Panc1 (cell line): ENCODE measurements around the gene SSR4. TPM values are rescaled to one million over a fixed set of nuclear protein-coding genes. Genes with fewer than 3 reads are reported as not detected.
A peak's percentile ranks its signal among the peaks of the same experiment; 100 is the strongest.

ENCODE experiments used
- ATAC-seq: fragments of 200-7000 bp; cut with Tn5 transposase; 2 replicates; pipeline ENCODE4 v1.9.1; 2020; ENCODE audit warnings: mild to moderate bottlenecking, moderate library complexity
- BruUV-seq: library from RNA; stranded (reverse); fragments of 400-500 nt; replicated peaks from 2 replicates; lab custom pipeline; 2021; lab: Mats Ljungman, UMichigan
- CTCF ChIA-PET: fragments of 300-600 bp; sonication (Branson Sonifier 250); formaldehyde crosslinking; loops from one replicate; lab custom pipeline; 2022; ENCODE audit warnings: antibody characterized with exemption; lab: Charles Lee
- POLR2A ChIA-PET: fragments of 300-600 bp; sonication (Branson Sonifier 250); formaldehyde crosslinking; loops from one replicate; lab custom pipeline; 2022; ENCODE audit warnings: antibody characterized with exemption; lab: Charles Lee
- DNase-seq: peaks from one replicate; pipeline ENCODE4 v3.0.0-alpha.2; 2010; ENCODE audit warnings: low read depth, low spot score
- H3K27ac ChIP-seq: 2 replicates; pipeline ENCODE4 v1.5.1; 2011; ENCODE audit warnings: mild to moderate bottlenecking, low read length, inconsistent platforms
- H3K27me3 ChIP-seq: fragments of 200-500 bp; sonication (Bioruptor generic); 2 replicates; pipeline ENCODE4 v1.6.0; 2014; ENCODE audit warnings: low read length, inconsistent platforms; ENCODE audit not compliant: control insufficient read depth, insufficient read depth
- H3K36me3 ChIP-seq: fragments of 200-500 bp; sonication (Bioruptor generic); 2 replicates; pipeline ENCODE4 v1.5.1; 2014; ENCODE audit warnings: inconsistent platforms, mild to moderate bottlenecking, low read length, moderate library complexity; ENCODE audit not compliant: control insufficient read depth, insufficient read depth
- H3K4me1 ChIP-seq: 2 replicates; pipeline ENCODE4 v1.5.1; 2011; ENCODE audit warnings: inconsistent platforms, mild to moderate bottlenecking, low read length, moderate library complexity; ENCODE audit not compliant: control insufficient read depth, insufficient read depth
- H3K4me3 ChIP-seq, 2 experiments: 2 replicates each; pipeline ENCODE4 v1.5.1; 2011 to 2012; ENCODE audit warnings: low read depth in 2 of 2, low read length in 2 of 2, mild to moderate bottlenecking in 2 of 2, inconsistent platforms in 1 of 2, moderate library complexity in 1 of 2
- H3K9me3 ChIP-seq: fragments of 200-500 bp; sonication (Bioruptor generic); 2 replicates; pipeline ENCODE4 v1.5.1; 2014; ENCODE audit warnings: low read depth, mild to moderate bottlenecking, inconsistent platforms, low read length, moderate library complexity; ENCODE audit not compliant: control insufficient read depth, insufficient read depth
- POLR2AphosphoS5 ChIP-seq: IDR thresholded peaks from 2 replicates; pipeline ENCODE4 v1.6.1; 2012; ENCODE audit warnings: mild to moderate bottlenecking, low read depth, low read length, moderate library complexity
- SIN3A ChIP-seq: IDR thresholded peaks from 2 replicates; pipeline ENCODE4 v1.6.1; 2012; ENCODE audit warnings: low read depth, mild to moderate bottlenecking, low read length, moderate library complexity, borderline replicate concordance; ENCODE audit not compliant: insufficient read depth
- TCF7L2 ChIP-seq: IDR thresholded peaks from 2 replicates; pipeline ENCODE4 v1.6.1; 2011; ENCODE audit warnings: mild to moderate bottlenecking, low read depth, low read length, inconsistent platforms
- in situ Hi-C: cut with HindIII; loops from 2 replicates; pipeline ENCODE4 v1.10.0; 2016; ENCODE audit warnings: low sequenced_read_pairs, low pct_unique_long_range_greater_than_20kb
- intact Hi-C: fragments of 100-400 bp; cut with micrococcal nuclease; formaldehyde crosslinking; loops from one replicate; pipeline ENCODE4 v1.10.0; 2022; ENCODE audit not compliant: unreplicated experiment
- total RNA-seq: library from RNA; stranded (reverse); gene quantifications from one replicate; pipeline ENCODE4 v1.2.1, GENCODE V29; 2021; ENCODE audit not compliant: unreplicated experiment
- TF ChIP-seq, protein P1 (sequence below): fragments of 450-650 bp; IDR thresholded peaks from 2 replicates; pipeline ENCODE4 v1.5.1; 2017; ENCODE audit warnings: mild to moderate bottlenecking
- TF ChIP-seq, protein P2 (sequence below), 2 experiments: IDR thresholded peaks; 2 replicates each; pipeline ENCODE4 v1.6.1; 2011 to 2012; ENCODE audit warnings: low read depth in 2 of 2, control low read depth in 1 of 2, low read length in 1 of 2, mild to moderate bottlenecking in 1 of 2, moderate library complexity in 1 of 2; ENCODE audit not compliant: insufficient read depth in 1 of 2

Gene SSR4
- total RNA-seq, 1 experiment from 2014 or later: 504 TPM

DNA sequence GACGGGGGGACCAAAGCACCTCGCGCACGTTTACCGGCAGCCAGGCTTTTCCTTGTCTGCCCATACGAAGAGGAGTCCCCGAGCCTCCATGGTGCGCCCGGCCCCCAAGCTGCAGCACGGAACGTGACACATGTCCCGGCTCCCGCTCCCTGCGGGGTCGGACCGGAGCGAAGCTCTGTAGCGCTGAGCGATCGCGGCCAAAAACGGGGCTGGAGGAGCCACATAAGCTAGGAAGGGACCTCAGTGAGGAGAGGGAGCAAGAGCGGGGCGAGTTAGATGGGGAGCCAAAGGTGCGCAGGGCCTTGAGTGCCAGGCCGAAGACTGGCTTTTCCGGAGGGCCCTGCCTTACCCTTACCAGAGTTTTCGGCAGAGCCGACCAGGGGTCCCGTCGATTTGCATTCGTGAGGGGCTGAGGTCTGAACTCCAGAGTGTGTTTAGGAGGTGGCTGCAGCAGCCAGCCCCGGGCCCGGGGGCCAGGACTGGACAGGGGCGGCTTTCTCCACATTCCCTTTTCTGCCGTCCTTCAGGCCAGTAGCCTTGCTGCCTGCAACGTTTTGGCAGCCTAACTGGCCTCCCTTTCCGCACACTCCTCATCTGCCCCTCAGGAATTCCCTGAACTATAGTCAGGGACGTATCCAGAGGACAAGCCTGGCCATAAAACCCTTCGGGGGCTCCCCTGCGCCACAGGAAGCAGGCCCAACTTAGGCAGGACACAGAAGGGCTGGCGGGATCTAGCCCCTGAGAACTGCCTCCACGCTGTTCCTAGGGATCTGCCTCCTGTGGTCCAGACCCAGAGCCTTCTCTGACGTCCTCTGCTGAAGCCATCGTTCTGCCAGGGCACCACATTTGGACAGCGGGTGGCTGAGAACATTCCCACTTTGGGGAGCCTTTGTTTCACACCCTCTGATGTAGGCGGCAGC is 689 bp downstream of the SSR4 start:
- CTCF ChIA-PET: interaction anchor here (0.6 kb wide), 1 partner anchor 27 kb away, joined by 5 read pairs; no protein-coding TSS in a partner anchor

DNA sequence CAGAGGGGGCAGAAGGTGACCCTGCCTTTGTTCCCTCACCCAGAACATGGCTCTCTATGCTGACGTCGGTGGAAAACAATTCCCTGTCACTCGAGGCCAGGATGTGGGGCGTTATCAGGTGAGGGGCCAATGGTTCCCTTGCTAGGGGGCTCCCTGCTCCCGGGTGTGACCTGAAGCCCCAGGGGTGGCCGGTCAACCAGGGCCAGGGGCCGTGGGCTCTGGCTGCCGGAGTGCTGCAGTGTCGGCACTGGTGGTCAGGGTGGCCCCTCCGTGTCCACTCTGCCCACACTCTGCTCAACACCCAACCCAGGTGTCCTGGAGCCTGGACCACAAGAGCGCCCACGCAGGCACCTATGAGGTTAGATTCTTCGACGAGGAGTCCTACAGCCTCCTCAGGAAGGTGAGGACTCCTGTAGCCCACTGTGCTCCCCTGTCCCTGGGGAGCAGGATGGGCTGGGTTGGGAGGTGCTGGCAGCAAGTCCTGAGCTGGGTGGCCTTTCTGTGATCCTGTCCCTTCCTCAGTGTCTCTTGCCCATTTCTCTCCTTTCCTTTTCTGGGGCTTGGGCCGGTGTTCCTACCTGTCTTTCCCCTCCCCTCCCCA is 3.0 kb downstream of the SSR4 start:
- ChIA-PET CTCF (no interaction called here), POLR2A (no interaction called here)
- Histone ChIP-seq H3K9me3 (no peaks in the 10 kb centered on the region), H3K27ac (no peak overlapping the region), H3K4me1 (peaks cover 16% of the 10 kb centered on the region), H3K4me3 (no peak overlapping the region), H3K36me3 (peaks cover 3% of the 10 kb centered on the region), H3K27me3 (no peaks in the 10 kb centered on the region)
- in situ Hi-C loops (no loop called here), intact Hi-C loops (no loop called here)
- no peak for DNase-seq
- BruUV-seq: no TSS peak
- TF ChIP-seq, protein P1, sequence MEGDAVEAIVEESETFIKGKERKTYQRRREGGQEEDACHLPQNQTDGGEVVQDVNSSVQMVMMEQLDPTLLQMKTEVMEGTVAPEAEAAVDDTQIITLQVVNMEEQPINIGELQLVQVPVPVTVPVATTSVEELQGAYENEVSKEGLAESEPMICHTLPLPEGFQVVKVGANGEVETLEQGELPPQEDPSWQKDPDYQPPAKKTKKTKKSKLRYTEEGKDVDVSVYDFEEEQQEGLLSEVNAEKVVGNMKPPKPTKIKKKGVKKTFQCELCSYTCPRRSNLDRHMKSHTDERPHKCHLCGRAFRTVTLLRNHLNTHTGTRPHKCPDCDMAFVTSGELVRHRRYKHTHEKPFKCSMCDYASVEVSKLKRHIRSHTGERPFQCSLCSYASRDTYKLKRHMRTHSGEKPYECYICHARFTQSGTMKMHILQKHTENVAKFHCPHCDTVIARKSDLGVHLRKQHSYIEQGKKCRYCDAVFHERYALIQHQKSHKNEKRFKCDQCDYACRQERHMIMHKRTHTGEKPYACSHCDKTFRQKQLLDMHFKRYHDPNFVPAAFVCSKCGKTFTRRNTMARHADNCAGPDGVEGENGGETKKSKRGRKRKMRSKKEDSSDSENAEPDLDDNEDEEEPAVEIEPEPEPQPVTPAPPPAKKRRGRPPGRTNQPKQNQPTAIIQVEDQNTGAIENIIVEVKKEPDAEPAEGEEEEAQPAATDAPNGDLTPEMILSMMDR: no peak
- TF ChIP-seq POLR2AphosphoS5 (no peak), TCF7L2 (no peak), SIN3A (no peak)
- TF ChIP-seq, protein P2, sequence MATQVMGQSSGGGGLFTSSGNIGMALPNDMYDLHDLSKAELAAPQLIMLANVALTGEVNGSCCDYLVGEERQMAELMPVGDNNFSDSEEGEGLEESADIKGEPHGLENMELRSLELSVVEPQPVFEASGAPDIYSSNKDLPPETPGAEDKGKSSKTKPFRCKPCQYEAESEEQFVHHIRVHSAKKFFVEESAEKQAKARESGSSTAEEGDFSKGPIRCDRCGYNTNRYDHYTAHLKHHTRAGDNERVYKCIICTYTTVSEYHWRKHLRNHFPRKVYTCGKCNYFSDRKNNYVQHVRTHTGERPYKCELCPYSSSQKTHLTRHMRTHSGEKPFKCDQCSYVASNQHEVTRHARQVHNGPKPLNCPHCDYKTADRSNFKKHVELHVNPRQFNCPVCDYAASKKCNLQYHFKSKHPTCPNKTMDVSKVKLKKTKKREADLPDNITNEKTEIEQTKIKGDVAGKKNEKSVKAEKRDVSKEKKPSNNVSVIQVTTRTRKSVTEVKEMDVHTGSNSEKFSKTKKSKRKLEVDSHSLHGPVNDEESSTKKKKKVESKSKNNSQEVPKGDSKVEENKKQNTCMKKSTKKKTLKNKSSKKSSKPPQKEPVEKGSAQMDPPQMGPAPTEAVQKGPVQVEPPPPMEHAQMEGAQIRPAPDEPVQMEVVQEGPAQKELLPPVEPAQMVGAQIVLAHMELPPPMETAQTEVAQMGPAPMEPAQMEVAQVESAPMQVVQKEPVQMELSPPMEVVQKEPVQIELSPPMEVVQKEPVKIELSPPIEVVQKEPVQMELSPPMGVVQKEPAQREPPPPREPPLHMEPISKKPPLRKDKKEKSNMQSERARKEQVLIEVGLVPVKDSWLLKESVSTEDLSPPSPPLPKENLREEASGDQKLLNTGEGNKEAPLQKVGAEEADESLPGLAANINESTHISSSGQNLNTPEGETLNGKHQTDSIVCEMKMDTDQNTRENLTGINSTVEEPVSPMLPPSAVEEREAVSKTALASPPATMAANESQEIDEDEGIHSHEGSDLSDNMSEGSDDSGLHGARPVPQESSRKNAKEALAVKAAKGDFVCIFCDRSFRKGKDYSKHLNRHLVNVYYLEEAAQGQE (IDR thresholded peaks at IDR 0.05; ENCODE audit: insufficient read depth in 1 of 2, low read depth in 2 of 2, low read length in 1 of 2): no peak
- ATAC-seq: no peak

More for the DNA sequence above, 689 bp downstream of the SSR4 start:
- Histone ChIP-seq H3K4me1 (peaks cover 22% of the 10 kb centered on the region), H3K36me3 (peaks cover 3% of the 10 kb centered on the region), H3K27me3 (no peaks in the 10 kb centered on the region), H3K4me3 (peak overlapping the region; percentile 69 to 95), H3K27ac (peak overlapping the region; percentile 96), H3K9me3 (no peaks in the 10 kb centered on the region)
- intact Hi-C loops: no loop called here
- in situ Hi-C loops: no loop called here
- TF ChIP-seq, protein P2 (IDR thresholded peaks at IDR 0.05; ENCODE audit: insufficient read depth in 1 of 2, low read depth in 2 of 2, low read length in 1 of 2): no peak
- no peak for TF ChIP-seq SIN3A
- TF ChIP-seq TCF7L2: no peak
- no peak for TF ChIP-seq POLR2AphosphoS5
- TF ChIP-seq, protein P1: no peak
- ATAC-seq: peak; percentile 1
- POLR2A ChIA-PET: interaction anchor here (0.6 kb wide), 1 partner anchor 128 kb away, joined by 3 read pairs; no protein-coding TSS in a partner anchor
- BruUV-seq: TSS peak; percentile 94
- DNase-seq: no peak
